Activated T-helper 9 cell treated with anti-CD3 and anti-CD28 coated beads, Interleukin-2, amount 50 U/mL, for 16 hours (primary cell): ENCODE data around the gene PELI3.
"Not testable (repeated sequence)": the region's sequence is repeated elsewhere in the genome, so short reads cannot be mapped to it uniquely, and the experiment has no call there.

Source experiments
- DNase-seq: peaks from one replicate; pipeline ENCODE4 v3.0.0-alpha.2; 2020; ENCODE audit warnings: low read depth

The PELI3 gene, protein sequence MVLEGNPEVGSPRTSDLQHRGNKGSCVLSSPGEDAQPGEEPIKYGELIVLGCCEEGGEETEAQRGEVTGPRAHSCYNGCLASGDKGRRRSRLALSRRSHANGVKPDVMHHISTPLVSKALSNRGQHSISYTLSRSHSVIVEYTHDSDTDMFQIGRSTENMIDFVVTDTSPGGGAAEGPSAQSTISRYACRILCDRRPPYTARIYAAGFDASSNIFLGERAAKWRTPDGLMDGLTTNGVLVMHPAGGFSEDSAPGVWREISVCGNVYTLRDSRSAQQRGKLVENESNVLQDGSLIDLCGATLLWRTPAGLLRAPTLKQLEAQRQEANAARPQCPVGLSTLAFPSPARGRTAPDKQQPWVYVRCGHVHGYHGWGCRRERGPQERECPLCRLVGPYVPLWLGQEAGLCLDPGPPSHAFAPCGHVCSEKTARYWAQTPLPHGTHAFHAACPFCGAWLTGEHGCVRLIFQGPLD

DNA sequence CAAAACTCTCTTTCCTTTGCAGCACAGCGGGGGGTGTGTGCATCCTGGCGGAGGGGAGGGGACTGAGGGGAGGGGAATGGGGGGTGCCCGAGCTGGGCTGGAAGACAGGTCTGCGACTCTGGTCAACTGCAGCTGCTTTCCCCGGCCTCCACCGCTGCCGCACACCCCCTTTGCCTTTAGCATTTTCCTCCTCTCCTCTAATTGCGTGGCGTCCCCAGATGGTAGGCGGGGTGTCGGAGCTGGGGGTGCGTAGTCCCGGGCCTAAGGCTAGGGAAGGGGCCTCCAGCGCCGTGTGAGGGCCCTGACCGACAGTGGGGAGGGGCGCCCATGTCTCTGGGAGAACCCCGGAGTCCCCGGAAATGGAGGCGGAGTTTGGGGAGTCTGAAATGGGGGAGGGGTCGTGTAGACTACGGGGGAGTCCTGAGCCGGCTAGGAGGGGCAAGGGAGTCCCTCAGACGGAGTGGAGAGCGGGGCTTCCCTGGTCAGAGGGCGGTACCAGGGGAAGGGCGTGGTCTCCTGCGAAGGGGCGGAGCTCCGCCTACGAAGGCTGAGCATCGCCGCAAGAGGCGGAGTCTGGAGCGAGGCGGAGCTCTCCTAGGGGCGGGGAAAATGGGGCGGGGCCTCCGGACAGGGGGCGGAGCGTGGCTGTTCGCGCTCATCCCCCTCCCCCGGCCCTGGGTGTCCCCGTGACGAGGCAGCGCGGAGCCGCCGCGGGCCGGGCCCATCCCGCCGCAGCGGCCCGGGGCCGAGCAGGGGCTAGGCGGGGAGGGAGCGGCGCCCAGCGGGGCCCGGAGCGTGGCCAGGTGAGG, at the start of gene PELI3:
PELI3 (plus strand) TSS at position 681 of the 809 bp plus-strand sequence. CDS start 1,224 bp downstream, outside the sequence.
- peak; percentile 92 for DNase-seq

DNA sequence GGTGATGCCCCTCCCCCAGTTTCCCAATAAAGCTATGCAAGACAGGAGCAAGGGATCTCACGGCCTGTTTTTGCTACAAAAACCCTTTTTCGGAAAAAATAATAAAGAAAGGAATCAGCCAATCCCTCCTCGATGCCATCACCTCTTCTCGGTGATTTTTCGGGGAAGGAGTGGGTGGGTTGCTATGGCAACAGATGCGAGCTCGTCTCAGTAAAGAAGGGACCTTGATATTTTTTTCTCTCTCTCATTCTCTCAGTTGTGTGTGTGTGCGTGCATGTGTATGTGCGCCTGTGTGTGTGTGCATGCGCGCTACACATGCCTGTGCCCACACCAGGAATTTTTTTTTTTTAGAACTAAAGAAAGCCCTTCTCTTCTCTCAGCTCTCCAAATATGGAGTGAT, 49.7 kb upstream of the PELI3 start:
- no peak for DNase-seq

DNA sequence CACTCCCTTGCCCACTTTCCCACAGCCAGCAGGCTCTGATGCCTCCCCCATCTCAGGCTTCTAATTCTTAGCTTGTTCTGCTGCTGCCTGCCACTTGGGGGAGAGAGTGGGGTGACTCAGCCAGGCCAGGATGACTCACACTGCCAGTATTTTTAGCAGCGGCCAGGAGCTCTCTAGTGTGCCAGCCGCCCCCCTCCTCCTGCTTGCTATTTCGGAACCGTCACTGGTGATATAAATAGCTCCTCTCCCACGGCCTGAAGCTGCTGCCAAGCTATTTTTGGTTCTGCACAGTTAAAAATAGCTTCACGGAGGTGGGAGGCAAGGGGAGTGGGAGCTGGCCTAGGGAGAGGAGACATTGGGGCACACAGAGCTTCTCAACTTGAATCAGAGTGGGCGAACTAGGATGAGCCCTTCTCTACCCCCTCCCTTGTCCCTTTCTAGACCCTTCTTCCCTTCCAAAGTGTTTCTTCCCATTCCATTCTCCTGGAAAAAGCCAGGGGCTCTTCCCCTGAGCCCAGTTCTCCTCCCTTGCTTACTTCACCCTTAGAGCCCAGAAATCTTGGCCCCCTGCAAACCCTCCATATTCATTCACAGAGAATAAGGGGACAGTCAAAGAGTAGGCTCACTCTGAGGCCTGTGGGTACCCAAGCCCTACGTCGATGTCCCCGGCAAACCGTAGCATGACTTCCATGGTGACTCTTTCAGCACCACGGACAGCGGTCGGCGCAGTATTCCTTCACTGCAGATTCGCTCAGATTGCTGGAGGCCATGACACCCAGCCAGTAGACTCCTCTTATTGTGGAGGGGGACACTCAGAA, 48.3 kb upstream of the PELI3 start:
- peak; percentile 39 for DNase-seq

DNA sequence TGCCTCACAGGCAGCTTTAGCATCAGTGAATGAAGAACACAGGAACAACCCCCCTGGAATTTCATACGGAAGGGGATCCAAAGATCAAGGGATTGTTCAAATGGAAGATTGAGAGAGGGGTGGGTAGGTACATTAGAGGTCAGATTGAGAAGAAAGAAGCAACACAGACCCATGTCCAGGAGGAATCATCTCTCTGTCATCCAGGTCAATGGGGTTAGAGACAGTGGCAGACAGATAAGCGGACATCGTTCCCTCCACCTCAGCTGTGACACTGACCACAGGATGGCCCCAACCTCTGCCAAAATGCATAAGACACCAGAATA, 47.8 kb upstream of the PELI3 start:
- DNase-seq = no peak

DNA sequence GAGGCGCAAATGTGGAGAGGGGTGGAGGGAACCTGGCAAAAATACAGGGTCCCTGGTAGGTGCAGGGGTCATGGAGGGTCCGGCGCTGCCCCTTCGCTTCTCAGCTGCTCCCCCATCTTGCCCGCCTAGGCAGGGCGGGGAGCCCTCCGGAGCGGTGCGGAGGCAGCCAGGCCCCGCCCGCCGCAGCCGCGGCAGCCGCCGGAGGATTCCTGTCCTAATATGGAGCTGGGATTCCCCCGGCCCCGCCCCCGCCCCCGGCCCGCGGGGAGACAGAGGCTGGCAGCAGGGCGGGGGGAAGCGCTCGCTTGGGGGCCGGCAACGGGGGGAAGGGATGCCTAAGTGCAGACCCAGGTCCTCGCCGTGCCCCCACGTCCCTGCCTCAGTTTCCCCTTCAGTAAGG, 46.9 kb upstream of the PELI3 start:
- DNase-seq = no peak

DNA sequence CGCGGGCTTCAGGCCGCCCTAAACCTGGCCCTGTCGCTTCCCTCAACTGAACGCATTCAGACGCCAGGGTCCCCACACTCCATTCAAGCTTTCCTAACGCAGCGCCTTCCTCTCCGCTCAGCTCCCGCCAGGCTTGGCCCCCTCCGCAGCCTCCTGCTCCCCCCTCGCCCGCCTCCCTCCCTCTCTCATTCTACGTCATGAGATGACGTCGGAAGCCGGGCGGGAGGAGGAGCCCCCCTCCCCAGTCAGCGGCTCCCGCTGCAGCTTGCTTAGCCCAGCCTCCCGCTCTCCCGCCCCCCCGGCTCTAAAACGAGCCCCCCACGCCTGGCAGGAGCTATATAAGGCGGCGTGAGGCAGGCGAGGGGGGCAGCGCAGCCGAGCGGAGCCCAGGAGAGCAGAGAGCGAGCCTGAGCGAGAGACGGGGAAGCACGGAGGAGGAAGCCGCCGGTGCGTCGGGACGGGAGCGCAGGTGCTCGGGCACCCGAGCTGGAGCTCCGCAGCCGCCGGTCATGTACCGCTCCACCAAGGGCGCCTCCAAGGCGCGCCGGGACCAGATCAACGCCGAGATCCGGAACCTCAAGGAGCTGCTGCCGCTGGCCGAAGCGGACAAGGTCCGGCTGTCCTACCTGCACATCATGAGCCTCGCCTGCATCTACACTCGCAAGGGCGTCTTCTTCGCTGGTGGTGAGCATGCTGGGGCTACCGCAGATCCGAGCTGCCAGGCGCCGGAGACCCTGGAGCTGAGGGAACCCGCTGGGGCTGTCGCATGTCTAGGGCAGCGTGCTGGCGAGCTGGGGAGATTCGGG, 45.8 kb upstream of the PELI3 start, which contains the start of gene NPAS4:
NPAS4 (plus strand) TSS at position 365 of the 806 bp plus-strand sequence; CDS start at position 510, 145 bp downstream.
- DNase-seq = no peak

DNA sequence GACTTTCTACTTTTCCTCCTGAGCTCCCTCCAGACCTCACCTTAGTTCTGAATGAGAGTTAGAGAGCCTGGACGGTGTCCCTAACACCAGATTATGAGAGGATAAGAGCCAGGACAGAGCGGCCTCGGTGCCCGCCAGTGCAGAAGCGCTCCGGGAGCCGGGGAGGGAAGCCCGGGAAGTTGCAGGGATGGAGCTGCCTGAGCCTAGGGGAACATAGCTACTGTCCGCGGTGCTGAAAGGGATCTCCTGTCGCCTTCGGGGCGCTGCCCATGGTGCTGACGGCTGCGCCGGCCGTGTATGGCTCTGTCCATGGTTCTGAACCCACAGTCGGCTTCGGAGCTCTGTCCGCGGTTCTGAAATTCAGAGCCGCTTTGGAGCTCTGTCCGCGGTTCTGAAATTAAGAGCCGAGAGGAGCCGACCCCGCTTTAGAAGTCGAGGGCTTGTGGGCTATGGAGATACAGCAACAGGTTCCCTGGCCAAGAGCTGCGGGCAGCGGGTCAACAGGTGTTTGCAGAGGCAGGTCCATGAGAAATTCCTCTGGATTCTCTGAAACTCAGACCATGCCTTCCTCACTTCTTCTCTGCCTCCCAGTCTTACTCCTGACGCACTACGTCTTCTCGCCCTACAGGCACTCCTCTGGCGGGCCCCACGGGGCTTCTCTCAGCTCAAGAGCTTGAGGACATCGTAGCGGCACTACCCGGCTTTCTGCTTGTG, 45.1 kb upstream of the PELI3 start:
- DNase-seq = peak; percentile 77

DNA sequence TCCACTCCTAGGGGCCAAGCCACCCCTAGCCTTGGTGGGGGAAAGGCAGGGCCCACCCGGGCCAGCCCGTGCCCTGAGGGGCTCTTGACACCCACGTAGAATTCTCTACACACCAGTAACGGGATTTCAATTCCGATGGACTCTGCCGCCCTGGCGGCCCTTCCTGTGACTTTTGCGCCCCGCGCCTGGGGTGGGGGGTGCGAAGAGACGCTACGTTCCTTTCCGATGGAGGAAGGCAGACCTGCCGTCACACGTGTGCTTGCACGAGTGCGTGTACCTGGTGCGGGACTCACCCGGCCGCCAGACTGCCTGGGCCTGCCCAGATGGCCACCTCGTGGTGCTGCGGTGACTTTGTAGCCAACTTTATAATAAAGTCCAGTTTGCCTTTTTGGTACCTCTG, 40.4 kb upstream of the PELI3 start:
- no peak for DNase-seq

DNA sequence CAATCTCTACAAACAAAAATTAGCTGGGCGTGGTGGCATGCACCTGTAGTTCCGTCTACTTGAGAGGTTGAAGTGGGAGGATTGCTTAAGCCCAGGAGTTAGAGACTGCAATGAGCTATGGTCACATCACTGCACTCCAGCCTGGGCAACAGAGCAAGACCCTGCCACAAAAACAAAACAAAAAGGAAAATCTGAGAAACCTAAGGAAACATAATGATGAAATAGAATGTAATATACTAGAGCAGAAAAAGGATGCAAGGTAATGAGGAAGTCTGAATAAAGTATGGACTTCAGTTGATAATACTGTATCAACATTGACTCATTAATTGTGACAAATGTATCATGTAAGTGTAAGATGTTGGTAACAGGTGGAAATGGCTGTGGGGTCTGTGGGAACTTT, 37.8 kb upstream of the PELI3 start:
- DNase-seq = no peak

DNA sequence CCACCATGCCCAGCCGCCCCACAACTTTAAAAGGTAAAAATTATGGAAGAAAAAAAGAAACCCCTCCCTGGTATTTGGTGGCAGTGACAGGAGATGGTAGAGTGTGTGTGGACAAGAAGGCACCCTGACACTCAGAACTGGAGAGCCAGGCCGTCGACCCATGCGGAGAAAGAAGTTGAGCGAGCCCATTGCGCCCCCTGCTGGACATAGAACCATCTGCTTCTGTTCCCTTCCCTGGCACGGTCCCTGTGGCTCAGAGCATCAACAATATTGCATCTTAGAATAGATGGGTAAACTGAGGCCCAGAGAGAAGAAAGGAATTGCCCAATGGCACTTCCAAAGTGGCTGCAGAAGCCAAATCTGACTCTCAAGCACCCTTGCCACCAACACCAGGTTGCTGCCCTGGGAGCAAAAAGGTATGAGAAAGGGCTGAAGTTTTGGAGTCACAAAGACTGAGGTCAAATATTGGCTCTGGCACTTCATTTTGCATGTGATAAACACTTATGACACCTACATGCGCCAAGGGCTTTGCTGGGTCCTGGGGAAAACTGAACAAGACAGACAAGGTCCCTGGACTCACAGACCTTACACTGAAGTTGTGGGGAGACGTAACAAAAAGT, 36.6 kb upstream of the PELI3 start:
- DNase-seq = peak; percentile 60

DNA sequence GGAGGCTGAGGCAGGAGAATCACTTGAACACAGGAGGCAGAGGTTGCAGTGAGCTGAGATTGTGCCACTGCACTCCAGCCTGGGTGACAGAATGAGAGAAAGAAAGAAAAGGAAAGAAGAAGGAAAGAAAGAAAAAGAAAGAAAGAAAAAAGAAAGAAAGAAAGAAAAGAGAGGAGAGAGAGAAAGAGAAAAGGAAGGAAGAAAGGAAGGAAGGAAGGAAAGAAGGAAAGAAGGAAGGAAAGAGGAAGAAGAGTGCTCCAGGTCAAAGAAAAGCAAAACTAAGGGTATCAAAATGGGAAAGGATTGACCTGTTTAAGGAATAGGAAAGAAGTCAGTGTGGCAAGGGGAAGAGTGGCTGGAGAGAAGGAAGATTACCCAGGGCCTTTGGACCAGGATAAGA, 35.4 kb upstream of the PELI3 start:
- DNase-seq = not testable (repeated sequence)

DNA sequence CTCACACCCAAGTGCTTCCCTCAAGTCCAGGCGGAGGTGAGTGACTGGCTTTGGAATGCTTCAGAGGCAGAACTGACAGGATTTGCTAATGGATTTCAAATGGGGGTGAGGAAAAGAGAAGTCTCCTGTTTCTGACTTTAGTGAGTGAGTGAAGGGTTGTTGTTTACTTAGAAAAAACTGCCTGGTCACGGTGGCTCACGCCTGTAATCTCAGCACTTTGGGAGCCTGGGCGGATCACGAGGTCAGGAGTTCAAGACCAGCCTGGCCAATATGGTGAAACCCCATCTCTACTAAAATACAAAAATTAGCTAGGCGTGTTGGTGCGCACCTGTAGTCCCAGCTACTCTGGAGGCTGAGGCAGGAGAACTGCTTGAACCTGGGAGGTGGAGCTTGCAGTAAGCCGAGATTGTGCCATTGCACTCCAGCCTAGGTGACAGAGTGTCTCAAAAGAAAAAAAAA, 34.8 kb upstream of the PELI3 start:
- not testable (repeated sequence) for DNase-seq

DNA sequence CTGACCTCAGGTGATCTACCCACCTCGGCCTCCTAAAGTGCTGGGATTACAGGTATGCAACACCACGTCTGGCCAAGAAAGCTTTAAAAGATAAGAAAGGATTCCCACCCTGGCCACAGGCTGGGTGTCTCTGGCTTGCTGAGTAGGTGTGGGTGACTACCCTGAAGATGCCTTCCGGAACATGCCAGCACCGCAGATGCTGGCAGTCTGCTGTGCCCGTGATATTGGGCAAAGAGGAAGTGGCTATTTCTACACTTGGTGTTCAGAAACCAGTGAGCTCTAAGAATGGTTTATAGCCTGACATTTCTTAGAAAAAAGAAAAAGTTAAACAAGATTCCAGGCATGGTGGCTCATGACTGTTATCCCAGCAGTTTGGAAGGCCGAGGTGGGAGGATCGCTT, 34.1 kb upstream of the PELI3 start:
- no peak for DNase-seq

DNA sequence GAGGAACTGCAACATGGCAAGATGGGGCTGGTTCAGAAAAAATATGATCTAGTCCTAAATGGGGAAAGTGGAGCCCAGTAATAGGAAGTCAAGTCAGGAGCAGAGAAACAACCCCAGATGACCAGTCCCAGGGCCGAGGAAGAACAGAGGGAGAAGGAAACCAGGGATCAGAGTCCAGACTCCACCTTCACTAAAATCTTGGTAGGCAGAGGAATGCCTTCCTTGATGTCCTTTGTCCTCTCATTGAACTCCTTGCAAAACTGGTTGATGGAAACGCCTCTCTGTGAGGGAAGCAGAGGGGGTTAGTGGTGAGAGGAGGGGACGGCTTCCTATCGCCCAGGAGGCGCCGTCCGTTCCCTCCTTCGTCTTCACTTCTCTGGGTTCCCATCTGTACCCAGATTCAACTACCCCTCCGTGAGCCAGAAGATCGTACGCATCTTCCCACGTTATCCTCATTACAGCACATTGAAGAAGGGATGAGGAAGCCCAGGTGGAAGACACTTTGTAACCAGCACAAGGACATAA, 28.7 kb upstream of the PELI3 start:
- no peak for DNase-seq

DNA sequence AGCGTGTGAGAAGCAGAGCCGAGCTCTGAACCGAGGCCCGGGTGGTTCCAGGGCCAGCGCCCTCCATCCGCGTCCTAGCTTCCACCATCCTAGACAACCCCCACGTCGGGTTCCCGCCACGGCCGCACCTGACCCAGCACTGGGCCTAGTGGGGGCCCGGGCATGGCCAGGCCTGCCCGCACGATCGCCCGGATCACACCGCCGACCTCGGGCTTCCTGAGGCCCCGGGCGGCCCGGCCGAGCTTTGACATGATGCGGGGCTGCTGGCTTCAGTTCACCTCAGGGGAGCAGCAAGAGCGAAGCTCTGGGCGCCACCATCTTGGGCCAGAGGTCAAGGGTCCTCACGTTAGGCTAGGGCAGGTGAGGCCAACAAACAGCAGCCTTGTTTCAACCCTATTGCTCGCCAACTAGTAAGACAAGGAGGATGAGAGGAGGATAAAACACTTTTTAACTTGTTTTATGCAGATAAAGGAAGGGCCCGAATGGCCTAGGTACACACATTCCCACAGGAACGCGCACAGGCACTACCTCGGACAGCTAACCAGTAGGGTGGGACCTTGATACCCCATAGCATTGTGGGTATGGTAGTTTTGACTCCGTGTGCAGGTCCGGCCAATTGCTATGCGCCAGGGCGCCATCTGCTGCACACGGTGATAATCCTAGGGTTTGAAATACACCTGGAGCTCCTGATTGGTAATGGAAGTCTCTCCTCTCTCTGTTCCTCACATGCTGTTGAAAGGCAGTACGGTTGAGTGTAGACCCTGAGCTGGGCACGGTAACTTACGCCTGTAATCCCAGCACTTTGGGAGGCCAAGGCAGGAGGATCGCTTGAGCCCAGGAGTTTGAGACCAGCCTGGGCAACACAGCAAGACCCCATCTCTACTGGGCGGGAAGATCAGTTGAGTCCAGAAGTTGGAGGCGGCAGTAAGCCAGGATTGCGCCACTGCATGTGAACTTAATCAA, 27.9 kb upstream of the PELI3 start, which contains the start of gene MRPL11:
MRPL11 (minus strand) TSS at position 345 of the 963 bp plus-strand sequence; CDS start at position 251, 94 bp downstream.
- DNase-seq = peak; percentile 81

DNA sequence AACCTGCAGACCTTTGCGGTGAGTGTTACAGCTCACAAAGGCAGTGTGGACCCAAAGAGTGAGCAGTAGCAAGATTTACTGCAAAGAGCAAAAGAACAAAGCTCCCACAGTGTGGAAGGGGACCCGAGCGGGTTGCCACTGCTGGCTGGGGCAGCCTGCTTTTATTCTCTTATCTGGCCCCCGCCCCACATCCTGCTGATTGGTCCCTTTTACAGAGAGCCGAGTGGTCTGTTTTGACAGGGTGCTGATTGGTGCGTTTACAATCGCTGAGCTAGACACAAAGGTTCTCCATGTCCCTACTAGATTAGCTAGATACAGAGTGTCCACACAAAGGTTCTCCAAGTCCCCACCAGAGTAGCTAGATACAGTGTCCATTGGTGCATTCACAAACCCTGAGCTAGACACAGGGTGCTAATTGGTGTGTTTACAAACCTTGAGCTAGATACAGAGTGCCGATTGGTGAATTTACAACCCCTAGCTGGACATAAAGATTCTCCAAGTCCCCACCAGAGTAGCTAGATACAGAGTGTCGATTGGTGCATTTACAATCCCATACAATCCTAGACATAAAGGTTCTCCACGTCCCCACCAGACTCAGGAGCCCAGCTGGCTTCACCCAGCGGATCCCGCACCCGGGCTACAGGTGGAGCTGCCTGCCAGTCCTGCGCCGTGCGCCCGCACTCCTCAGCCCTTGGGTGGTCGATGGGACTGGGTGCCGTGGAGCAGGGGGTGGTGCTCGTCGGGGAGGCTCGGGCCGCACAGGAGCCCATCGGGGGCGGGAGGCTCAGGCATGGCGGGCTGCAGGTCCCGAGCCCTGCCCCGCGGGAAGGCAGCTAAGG, 26.4 kb upstream of the PELI3 start:
- not testable (repeated sequence) for DNase-seq

DNA sequence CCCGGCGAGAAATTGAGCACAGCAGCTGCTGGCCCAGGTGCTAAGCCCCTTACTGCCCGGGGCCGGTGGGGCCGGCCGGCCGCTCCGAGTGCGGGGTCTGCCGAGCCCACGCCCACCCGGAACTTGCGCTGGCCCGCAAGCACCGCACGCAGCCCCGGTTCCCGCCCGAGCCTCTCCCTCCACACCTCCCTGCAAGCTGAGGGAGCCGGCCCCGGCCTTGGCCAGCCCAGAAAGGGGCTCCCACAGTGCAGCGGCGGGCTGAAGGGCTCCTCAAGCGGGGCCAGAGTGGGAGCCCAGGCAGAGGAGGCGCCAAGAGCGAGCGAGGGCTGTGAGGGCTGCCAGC, 25.8 kb upstream of the PELI3 start:
- not testable (repeated sequence) for DNase-seq

DNA sequence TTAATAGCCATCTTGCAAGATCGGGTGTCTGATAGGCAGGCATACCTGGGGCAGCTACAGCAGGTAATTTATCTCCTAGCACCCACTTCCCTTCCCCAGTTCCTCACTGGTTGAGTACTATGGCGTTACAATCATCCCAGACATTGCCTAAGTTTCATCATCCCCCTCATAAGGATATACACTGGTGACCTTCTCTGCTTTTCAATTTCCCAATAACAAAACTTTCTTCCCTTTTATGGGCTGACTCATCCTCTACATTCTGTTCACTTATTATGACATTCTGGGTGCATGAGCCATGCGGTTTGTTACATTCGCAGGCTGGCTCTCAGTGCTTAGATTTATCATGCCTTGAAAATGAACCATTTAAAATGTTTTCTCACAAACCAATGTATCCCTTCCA, 23.1 kb upstream of the PELI3 start:
- no peak for DNase-seq
